ENCODE measurements around the gene STRIP2.

The STRIP2 gene

GRCh38 chr7:129388333-129389098 is 45.7 kb upstream of the STRIP2 start:
- no peak overlapping the region for H3K4me3 ChIP-seq (ENCODE audit: low read depth, low read length)
- in situ Hi-C loops (cut with HindIII; ENCODE audit: low sequenced_read_pairs), result no loop called here
- no peak for TF ChIP-seq CTCF (IDR thresholded peaks at IDR 0.05; ENCODE audit: low read depth, low read length, missing control alignments)
- DNase-seq (ENCODE audit: low read depth), result no peak

- H3K4me3 ChIP-seq (ENCODE audit: low read depth, low read length), result no peak overlapping the region
- no peak for TF ChIP-seq CTCF (IDR thresholded peaks at IDR 0.05; ENCODE audit: low read depth, low read length, missing control alignments)
- DNase-seq (ENCODE audit: low read depth), result no peak
- in situ Hi-C loops (cut with HindIII; ENCODE audit: low sequenced_read_pairs), result no loop called here
Measured at GRCh38 chr7:129389829-129390228, 44.4 kb upstream of the STRIP2 start.

GRCh38 chr7:129390314-129390713 is 43.9 kb upstream of the STRIP2 start:
- in situ Hi-C loops (cut with HindIII; ENCODE audit: low sequenced_read_pairs), result no loop called here
- H3K4me3 ChIP-seq (ENCODE audit: low read depth, low read length), result no peak overlapping the region
- no peak for TF ChIP-seq CTCF (IDR thresholded peaks at IDR 0.05; ENCODE audit: low read depth, low read length, missing control alignments)
- DNase-seq (ENCODE audit: low read depth), result no peak

- DNase-seq (ENCODE audit: low read depth), result no peak
- in situ Hi-C loops (cut with HindIII; ENCODE audit: low sequenced_read_pairs), result no loop called here
- no peak overlapping the region for H3K4me3 ChIP-seq (ENCODE audit: low read depth, low read length)
- no peak for TF ChIP-seq CTCF (IDR thresholded peaks at IDR 0.05; ENCODE audit: low read depth, low read length, missing control alignments)
Measured at GRCh38 chr7:129391546-129392171, 42.6 kb upstream of the STRIP2 start.

- no peak overlapping the region for H3K4me3 ChIP-seq (ENCODE audit: low read depth, low read length)
- no peak for DNase-seq (ENCODE audit: low read depth)
- no peak for TF ChIP-seq CTCF (IDR thresholded peaks at IDR 0.05; ENCODE audit: low read depth, low read length, missing control alignments)
- in situ Hi-C loops (cut with HindIII; ENCODE audit: low sequenced_read_pairs), result no loop called here
Measured at GRCh38 chr7:129393255-129393654, 41.0 kb upstream of the STRIP2 start.

GRCh38 chr7:129394101-129394500 is 40.1 kb upstream of the STRIP2 start:
- DNase-seq (ENCODE audit: low read depth), result no peak
- in situ Hi-C loops (cut with HindIII; ENCODE audit: low sequenced_read_pairs), result no loop called here
- no peak overlapping the region for H3K4me3 ChIP-seq (ENCODE audit: low read depth, low read length)
- TF ChIP-seq CTCF (IDR thresholded peaks at IDR 0.05; ENCODE audit: low read depth, low read length, missing control alignments), result no peak

All from astrocyte of the cerebellum (primary cell).